ENCODE results near the gene SMIM1. TPM values are rescaled to one million over a fixed set of nuclear protein-coding genes. Genes with fewer than 3 reads are reported as not detected.
"Not testable (repeated sequence)": the region's sequence is repeated elsewhere in the genome, so short reads cannot be mapped to it uniquely, and the experiment has no call there.

SMIM1 gene
- 0.74 and 1.6 TPM in 2 replicates for total RNA-seq

DNA sequence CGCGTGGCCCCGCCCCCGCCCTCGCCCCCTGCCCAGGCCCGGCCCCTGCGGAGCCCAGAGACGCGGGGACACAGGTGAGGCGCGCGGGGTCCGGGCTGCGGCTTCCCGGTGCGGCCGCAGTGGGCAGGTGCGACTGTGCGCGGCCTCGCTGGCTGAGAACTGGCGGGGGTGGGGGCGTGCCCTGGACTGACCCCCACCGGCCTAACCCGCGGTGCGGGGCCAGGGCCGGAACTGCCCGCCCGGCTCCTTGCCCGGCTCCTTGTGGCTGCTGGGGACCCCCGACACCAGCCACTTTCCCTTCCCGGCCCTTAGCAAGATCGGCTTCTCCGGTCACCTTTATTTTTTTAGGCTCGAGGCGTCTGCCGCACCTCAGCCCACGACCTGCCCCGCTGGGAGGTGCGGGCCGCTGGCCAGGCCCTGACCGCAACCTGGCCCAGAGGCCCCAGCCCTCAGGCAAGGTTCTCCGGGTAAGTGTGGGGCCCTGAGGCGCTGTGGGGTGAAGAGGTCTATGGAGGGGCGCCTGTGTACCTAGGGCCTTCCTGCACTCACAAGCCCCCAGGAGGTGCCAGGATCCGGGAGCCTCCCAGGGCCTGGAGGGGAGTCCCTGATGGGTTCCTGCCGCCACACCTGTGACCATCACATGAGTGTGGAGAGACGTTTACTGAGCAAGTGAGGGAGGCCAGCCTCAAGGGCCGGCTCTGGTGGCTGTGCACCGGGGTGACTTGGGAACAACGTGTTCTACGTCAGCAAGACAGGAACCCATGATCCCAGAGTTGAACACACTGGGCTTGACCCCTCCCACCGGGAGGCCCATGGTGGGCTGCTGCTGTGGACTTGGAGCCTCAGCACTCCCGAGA lies at the start of gene SMIM1:
Gene SMIM1 (plus strand): TSS at position 35 of the 857 bp plus-strand sequence. CDS start 2,625 bp downstream, outside the sequence.
- no peak for DNase-seq (ENCODE audit: low read depth, low spot score)

DNA sequence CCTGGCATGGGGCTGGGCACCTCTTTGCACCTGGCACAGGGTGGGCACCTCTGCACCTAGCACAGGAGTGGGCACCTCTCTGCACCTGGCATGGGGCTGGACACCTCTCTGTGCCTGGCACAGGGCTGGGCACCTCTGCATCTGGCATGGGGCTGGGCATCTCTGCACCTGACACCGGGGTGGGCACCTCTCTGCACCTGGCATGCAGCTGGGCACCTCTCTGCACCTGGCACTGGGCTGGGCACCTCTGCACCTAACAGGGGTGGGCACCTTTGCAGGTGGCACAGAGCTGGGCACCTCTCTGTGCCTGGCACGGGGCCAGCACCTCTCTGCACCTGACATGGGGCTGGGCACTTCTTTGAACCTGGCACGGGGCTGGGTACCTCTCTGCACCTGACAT lies 49.7 kb upstream of the SMIM1 start:
- no peak for DNase-seq (ENCODE audit: low read depth, low spot score)

DNA sequence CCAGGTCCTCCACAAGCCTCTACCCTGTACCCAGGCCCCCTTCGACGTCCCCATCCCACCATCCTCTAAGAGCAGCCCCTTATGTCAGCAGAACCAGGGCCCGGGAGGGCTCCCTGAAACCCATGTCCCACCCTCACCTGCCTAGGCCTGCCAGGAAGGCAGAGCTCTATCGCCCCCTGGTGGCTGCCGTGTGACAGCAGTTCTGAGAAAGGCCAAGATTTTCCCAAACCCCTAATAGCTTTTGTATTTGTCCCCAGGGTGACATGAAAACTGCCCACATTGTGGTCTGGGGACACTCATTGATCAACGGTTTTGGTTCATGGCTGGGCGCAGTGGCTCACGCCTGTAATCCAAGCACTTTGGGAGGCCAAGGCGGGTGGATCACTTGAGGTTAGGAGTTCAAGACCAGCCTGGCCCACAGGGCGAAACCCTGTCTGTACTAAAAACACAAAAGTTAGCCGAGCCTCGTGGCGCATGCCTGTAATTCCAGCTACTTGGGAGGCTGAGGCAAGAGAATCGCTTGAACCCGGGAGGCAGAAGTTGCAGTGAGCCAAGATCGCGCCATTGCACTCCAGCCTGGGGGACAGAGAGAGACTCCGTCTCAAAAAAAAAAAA lies 48.0 kb upstream of the SMIM1 start:
- DNase-seq (ENCODE audit: low read depth, low spot score), result not testable (repeated sequence)

DNA sequence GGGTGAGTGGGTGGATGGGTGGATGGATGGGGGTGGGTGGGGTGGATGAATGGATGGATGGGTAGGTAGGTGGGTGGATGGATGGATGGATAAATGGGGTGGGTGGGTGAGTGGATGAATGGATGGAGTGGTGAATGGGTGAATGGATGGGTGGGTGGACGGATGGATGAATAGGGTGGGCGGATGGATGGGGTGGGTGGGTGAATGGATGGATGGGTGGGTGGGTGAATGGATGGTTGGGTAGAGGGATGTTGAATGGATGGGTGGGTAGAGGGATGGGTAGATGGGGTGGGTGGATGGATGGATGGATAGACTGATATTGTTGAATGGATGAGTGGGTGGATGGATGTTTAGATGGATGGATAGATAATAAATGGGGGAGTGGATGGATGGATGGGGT lies 47.2 kb upstream of the SMIM1 start:
- no peak for DNase-seq (ENCODE audit: low read depth, low spot score)

DNA sequence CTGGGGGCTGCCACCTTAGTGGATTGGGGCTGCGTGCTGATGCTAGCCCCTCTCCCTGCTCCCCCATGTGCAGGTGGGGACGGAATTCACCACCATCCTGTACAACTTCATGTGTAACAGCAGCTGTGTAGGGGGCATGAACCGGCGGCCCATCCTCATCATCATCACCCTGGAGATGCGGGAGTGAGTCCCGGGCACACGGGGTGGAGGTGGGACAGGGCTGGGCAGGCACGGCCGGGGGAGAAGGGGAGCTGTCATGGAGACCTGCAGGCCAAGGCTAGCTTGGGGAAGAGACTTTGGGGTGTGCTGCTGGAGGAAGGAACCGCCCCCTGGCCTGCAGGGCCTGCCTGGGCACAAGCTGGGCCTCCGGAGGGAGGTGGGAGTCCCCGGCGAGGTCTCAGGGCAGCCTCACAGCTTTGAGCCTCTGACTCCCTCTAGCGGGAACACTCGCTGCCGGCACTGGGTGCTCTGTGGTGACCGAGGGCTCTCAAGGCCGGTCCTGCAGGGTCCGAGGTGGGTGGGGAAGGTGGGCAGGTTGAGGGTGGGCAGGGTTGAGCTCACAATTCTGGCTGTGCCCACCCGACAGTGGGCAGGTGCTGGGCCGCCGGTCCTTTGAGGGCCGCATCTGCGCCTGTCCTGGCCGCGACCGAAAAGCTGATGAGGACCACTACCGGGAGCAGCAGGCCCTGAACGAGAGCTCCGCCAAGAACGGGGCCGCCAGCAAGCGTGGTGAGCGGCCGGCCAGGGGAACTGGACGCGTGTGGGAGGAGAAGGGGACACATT lies 45.3 kb upstream of the SMIM1 start:
- DNase-seq (ENCODE audit: low read depth, low spot score), result no peak

DNA sequence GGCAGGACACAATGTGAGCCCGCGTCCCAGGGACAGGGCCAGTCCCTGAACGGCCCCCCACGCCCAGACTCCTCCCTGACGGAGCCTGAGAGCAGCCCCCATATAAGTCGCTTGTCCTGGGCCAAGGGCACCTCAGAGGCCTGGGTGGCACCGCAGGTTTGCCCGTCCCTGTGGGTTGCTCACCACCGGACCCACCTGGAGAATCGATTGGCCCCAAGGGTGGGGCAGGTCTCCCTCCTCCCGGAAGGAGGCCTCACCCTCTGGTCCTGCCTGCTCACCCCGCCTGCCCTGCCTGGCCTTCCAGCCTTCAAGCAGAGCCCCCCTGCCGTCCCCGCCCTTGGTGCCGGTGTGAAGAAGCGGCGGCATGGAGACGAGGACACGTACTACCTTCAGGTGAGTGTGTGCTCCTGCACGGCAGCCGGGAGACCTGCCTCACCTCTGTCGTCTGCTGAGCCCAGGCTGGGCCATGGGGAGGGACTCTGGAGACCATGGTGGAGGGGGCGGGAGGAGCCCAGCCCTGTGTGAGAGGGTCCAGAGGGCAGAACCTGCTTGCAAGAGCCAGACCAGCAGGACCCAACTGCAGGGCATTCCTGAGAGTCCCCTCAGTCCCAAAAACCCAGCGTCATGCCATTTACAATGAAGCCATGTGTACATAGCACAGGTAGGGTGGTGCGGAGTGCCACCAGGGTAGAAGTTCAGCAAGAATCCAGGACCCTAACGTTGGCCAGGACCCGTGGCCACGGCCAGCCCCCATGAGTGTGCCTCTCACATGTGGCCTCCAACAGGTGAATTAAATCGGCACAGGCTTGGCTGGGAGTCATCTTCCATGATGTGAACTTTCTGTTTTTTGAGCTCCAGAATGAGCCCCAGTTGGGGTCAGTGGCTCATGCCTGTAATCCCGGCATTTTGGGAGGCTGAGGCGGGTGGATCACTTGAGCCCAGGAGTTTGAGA lies 44.4 kb upstream of the SMIM1 start:
- DNase-seq (ENCODE audit: low read depth, low spot score), result no peak

DNA sequence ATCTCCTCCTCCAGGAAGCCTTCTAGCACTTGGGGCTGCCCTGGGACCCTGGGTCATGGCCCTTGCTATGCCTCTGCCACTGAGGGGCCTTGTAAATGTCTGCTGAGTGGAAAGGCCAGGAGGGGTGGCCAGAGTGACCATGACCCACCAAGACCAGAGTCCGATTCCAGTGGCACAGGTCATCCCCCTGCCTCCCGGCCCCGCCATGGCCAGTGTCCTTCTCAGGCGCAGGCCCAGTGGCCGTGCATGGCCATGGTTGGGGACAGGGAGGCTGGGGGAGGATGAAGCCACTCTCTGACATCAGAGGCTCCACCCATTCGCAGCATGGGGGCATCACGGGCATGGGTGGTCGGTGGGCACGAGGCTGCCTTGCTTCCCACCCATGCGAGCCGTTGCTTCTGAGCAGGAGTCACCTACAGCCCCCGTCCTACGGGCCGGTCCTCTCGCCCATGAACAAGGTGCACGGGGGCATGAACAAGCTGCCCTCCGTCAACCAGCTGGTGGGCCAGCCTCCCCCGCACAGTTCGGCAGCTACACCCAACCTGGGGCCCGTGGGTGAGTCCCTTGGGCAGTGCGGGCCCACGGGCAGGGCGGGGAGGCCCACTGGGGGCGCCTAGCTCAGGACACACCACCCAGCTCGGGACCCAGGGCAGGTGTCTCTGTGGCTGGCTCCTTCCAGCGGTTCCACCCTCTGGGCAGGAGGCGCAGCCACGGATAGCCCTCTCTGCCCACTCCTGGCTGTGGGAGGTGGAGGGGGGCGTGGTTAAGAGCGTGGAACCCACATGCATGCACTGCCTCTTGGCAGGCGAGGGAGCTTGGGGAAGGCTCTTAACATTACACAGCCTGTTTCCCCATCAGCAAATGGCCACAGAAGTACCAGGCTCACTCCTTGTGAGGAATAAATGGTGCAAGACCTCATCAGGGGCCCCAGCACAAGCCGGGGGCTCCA lies 42.7 kb upstream of the SMIM1 start:
- no peak for DNase-seq (ENCODE audit: low read depth, low spot score)

GRCh38 chr1:3730543-3731247 lies 41.9 kb upstream of the SMIM1 start:
- no peak for DNase-seq (ENCODE audit: low read depth, low spot score)

DNA sequence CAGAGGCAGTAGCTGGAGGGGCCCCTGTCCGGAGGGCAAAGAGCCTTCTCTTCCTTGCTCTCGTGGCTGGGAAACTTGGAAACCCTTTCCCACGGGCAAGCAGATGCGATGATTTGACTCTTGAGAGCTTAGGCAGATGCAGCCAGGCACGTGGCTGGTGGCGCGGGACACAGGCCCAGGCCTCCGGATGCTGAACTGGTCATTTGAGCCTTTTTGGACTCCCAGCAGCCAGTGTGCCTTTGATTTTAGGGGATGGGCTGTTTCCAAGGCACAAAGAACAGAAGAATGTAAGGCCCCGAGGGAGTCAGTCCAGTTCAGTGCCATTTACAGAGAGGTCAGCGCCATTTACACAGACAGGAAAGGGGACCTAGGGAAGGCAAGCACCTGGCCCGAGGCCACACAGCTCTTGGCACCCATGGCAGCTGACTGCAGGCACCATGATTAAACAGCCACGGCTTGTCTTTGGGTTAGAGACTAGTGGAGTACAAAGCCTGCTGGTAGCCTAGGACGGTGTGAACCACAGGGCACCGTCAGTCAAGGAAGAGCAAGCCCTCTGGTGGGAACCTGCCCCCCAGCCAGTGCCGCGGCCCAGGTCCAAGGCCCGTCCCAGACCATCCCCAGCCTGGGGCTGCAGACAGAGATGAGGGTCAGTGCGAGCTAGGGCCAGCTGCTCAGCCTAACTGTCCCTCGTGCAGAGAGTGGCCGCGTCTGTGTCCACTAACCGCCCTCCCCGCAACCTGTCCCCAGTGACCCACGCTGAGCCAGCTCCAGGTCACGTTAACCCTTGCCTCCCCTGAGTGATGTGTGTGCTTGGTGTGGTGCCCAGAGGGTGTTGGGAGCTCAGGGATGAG lies 40.7 kb upstream of the SMIM1 start:
- DNase-seq (ENCODE audit: low read depth, low spot score), result no peak

GRCh38 chr1:3732434-3733093 lies 40.0 kb upstream of the SMIM1 start:
- no peak for DNase-seq (ENCODE audit: low read depth, low spot score)

DNA sequence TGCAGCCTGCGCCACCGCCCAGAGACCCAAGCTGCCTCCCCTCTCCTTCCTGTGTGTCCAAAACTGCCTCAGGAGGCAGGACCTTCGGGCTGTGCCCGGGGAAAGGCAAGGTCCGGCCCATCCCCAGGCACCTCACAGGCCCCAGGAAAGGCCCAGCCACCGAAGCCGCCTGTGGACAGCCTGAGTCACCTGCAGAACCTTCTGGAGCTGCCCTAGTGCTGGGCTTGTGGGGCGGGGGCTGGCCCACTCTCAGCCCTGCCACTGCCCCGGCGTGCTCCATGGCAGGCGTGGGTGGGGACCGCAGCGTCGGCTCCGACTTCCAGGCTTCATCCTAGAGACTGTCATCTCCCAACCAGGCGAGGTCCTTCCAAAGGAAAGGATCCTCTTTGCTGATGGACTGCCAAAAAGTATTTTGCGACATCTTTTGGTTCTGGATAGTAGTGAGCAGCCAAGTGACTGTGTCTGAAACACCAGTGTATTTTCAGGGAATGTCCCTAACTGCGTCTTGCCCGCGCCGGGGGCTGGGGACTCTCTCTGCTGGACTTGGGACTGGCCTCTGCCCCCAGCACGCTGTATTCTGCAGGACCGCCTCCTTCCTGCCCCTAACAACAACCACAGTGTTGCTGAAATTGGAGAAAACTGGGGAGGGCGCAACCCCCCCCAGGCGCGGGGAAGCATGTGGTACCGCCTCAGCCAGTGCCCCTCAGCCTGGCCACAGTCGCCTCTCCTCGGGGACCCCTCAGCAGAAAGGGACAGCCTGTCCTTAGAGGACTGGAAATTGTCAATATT lies 39.3 kb upstream of the SMIM1 start:
- no peak for DNase-seq (ENCODE audit: low read depth, low spot score)

GRCh38 chr1:3733883-3734589 lies 38.5 kb upstream of the SMIM1 start:
- no peak for DNase-seq (ENCODE audit: low read depth, low spot score)

DNA sequence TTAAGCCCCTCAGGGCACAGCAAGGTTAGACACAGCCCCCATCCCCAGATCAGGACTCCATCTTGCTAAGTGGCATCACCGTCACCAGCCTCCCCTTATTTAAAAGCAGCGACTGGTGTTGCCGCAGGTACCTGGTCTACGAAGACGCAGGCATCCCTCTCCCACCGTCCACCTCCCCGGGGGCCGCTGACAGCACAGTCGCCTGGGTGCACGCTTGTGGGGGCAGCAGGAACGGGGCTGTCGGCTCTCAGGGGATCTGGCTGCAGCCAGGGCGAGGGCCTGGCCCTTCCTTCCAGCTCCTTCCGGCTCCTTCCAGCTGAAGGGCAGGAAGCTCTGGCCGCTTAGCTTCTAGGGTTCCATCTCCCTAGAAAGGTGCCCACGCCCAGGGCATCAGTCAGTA lies 37.9 kb upstream of the SMIM1 start:
- no peak for DNase-seq (ENCODE audit: low read depth, low spot score)

DNA sequence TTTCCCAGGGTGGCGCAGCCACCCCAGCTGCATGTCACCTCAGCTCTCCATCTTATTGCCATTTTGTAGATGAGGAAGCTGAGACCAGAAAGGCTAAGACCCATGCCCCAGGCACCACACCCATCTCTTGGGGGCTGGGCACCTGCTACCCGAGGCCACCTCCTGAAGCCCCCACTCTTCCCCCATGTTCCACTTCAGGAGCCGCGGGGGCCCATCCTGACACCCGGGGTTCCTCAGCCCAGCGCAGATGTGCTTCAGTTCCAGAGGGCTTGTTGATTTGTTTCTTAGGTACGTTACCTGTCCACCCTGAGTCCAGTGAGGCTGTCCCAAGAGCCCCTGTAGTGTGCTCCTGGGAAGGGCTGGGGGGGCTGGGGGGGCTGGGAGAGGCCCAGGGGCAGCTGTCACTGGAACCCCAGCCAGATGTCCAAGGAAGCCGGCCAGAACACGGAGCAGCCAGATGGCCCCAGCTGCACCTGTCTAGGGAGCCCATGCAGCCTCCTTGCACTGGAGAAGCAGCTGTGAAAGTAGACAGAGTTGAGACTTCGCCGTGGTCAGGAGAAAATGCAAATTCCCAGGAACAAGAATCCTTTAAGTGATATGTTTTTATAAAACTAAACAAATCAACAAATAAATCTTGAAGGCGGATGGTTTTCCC lies 37.4 kb upstream of the SMIM1 start:
- no peak for DNase-seq (ENCODE audit: low read depth, low spot score)

GRCh38 chr1:3735688-3736087 lies 36.9 kb upstream of the SMIM1 start:
- DNase-seq (ENCODE audit: low read depth, low spot score), result no peak

DNA sequence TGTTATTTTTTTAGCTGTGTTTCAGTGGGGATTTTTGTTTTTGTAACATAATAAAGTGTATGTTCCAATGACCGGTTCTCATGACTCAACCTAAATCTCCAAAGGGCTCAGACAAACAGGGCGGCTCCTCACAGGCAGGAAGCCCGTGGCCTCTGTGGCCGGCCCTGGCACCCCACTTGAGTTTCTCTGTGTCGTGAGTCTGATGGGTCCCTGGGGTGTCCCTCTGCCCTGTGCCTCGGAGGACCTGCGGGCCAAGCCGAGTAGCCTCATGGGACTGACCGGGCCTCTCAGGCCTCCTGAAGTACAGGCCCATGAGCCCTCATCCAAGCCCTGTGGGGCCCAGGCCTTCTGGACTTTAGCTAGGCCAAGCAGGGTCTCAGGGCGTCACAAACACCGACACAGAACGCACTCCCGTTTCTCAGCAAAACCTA lies 36.4 kb upstream of the SMIM1 start:
- DNase-seq (ENCODE audit: low read depth, low spot score), result no peak

Measured in pulmonary artery endothelial cell (primary cell).